LNCAP (cell line): ENCODE measurements around the gene PGF.

ENCODE experiments used
- TF ChIP-seq, protein P1 (sequence below): fragments of 450-650 bp; IDR thresholded peaks from 2 replicates; pipeline ENCODE4 v1.5.1; 2017; ENCODE audit warnings: mild to moderate bottlenecking

Gene PGF

DNA sequence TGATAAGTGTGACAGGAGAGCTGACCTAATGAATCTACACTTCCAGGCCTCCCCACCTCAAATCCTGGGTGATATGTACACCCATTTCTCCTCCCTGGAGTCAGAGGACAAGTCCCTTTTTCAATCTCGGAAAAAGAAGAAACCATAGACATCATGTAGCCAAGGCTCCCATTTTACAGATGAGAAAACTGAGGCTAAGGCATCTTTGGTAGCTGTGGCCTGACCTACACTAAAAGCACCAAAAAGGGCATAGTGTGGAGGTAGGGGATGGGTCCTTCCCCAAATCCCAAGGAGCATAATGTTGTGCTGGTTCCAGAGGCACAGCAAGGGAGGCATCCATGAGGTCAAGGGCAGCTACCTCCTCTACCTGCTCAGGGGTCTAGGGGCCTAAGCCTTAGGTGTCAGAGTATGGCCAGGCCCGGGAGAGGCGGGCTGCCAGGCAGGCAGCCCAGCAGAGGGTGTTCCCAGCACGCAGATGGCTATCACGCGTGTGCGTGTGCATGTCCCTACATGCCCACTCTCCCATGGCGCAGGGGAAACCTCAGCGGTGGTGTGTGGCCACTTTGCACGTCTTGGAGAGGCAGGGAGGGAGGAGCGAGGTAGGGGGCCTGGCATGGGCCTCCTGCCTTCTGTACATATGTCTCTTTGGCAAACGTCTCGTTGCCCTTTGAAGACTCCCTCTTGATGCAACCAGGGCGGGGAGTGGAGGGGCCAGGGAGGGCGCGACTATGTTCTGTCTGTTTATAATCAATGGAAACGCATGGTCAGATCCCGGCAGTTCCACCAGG, 2.5 kb downstream of the PGF start:
- TF ChIP-seq, protein P1, sequence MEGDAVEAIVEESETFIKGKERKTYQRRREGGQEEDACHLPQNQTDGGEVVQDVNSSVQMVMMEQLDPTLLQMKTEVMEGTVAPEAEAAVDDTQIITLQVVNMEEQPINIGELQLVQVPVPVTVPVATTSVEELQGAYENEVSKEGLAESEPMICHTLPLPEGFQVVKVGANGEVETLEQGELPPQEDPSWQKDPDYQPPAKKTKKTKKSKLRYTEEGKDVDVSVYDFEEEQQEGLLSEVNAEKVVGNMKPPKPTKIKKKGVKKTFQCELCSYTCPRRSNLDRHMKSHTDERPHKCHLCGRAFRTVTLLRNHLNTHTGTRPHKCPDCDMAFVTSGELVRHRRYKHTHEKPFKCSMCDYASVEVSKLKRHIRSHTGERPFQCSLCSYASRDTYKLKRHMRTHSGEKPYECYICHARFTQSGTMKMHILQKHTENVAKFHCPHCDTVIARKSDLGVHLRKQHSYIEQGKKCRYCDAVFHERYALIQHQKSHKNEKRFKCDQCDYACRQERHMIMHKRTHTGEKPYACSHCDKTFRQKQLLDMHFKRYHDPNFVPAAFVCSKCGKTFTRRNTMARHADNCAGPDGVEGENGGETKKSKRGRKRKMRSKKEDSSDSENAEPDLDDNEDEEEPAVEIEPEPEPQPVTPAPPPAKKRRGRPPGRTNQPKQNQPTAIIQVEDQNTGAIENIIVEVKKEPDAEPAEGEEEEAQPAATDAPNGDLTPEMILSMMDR: no peak

DNA sequence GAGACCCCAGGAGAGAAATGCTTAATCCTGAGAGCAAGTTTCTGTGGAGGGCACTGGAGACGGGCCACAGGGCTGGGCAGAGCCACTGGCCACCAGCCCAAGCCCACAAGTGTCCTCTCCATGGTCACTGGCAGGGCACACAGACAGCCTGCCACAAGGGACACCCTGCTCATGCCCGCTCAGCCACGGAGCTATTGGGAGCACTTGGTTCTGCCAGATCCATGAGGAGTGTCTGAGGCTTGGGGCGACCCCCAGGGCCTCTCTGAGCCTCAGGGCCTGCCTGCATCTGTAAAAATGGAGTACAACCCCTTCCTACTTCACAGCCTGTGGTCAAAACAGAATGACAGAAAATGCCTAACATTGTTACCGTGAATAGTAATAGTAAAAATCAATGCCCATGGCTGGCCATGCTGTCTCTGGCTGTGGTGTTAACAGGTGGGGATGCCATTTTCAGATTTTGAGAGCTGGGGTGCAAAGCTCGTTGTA, 3.2 kb downstream of the PGF start:
- TF ChIP-seq, protein P1: no peak

GRCh38 chr14:74951443-74952179, 3.8 kb downstream of the PGF start:
- TF ChIP-seq, protein P1: no peak

DNA sequence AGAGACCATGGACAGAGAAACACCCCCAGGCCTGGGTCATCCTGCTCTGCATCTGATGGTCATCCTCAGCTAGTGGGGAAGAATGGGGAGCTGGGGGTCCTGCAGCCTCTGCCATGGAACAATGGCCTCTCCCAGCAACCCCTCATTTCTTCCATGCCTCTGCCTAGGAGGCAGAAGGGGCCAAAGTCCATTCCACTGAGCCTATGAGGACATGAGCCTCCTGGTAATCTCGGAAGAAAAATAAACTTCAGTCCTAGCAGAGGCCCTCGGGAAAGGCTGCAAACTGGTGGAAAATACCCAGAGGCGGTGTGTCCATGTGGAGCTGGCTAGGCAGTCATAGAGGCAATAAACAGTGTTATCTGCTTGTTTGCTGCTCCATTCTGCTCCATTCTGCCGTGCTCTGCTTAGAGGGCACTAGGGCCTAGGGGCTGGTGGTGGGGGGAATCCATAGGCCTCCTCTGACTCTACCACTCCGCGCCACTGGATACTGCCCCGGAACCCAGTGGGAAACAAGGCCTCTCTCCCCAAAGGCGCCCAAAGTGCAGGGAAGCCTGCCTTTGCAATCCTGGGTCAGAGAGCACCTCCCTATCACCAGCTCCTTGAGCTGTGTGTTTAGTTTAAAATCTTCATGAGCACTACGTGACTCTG, 4.5 kb downstream of the PGF start:
- TF ChIP-seq, protein P1: no peak

DNA sequence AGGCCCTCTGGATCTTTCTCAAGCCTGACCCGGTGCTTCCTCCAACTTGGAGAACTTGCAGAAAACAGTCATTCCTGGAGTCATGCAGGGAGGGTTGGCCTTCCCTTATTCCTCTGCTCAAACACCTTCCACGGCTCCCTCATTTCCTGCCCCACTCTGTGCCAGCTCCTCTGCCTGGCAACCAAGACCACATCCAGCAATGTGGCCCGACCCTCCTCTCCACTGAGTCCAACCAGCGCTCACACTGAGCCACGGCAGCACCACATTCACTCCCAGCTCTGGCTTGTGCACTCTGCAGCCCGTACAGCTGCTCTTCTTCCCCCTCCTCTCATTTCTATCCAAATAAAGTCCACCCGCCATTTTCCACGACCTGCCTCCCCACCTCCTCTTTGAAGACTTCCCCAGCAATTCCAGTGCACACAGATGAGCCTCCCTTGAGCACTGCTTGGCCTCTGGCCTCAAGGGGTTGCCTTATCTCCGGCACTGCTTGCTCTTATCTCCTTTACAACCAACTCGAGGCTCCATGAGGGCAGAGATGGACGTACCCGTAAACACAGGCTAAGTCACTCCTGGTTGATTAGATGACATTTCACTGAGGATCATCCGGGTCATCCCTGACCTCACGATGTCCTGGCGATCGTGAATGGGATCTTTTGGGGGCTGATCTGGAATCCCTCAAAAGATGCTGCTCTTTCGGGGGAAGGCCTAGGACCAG, 5.4 kb downstream of the PGF start:
- TF ChIP-seq, protein P1: no peak

- TF ChIP-seq, protein P1: no peak
Measured at GRCh38 chr14:74949191-74949601, 6.2 kb downstream of the PGF start.
